Progenitor cell of endocrine pancreas (in vitro differentiated cells): ENCODE data around the gene LDLRAD2. TPM values are rescaled to one million over a fixed set of nuclear protein-coding genes. Genes with fewer than 3 reads are reported as not detected.

Source experiments
- DNase-seq: peaks from one replicate; pipeline ENCODE4 v3.0.0; 2021; ENCODE audit warnings: low spot score; ENCODE audit not compliant: unreplicated experiment
- H3K27ac Mint-ChIP-seq: 2 replicates; pipeline ENCODE4 v1.8.0; 2021; ENCODE audit warnings: mild to moderate bottlenecking, moderate library complexity, mixed read lengths
- H3K27me3 Mint-ChIP-seq: 2 replicates; pipeline ENCODE4 v1.8.0; 2021; ENCODE audit warnings: mixed read lengths
- H3K36me3 Mint-ChIP-seq: 2 replicates; pipeline ENCODE4 v1.8.0; 2022; ENCODE audit warnings: mixed read lengths; ENCODE audit not compliant: insufficient read depth
- H3K4me1 Mint-ChIP-seq: 2 replicates; pipeline ENCODE4 v1.8.0; 2021; ENCODE audit warnings: low read depth, mixed read lengths
- H3K4me3 Mint-ChIP-seq: 2 replicates; pipeline ENCODE4 v1.8.0; 2021; ENCODE audit warnings: low read depth, mild to moderate bottlenecking, moderate library complexity, mixed read lengths
- H3K9me3 Mint-ChIP-seq: 2 replicates; pipeline ENCODE4 v1.8.0; 2021; ENCODE audit warnings: low read depth, mixed read lengths
- total RNA-seq: library from RNA; stranded (reverse); gene quantifications from 2 replicates; pipeline ENCODE4 v1.2.1, GENCODE V29; 2021
- TF ChIP-seq, protein P1 (sequence below): fragments of 200-600 bp; sonication (generic); IDR thresholded peaks from one replicate; pipeline ENCODE4 v1.5.0; 2021; ENCODE audit warnings: antibody characterized with exemption, mild to moderate bottlenecking; ENCODE audit not compliant: unreplicated experiment

Gene LDLRAD2
- total RNA-seq, 1 donor from 2014 or later: 0.77 TPM

GRCh38 chr1:21849909-21850576 lies 38.0 kb downstream of the LDLRAD2 start:
- peaks cover 20% of the 10 kb centered on the region for H3K36me3 Mint-ChIP-seq
- H3K27ac Mint-ChIP-seq: no peak overlapping the region
- no peak overlapping the region for H3K4me3 Mint-ChIP-seq
- H3K27me3 Mint-ChIP-seq: no peaks in the 10 kb centered on the region
- TF ChIP-seq, protein P1, sequence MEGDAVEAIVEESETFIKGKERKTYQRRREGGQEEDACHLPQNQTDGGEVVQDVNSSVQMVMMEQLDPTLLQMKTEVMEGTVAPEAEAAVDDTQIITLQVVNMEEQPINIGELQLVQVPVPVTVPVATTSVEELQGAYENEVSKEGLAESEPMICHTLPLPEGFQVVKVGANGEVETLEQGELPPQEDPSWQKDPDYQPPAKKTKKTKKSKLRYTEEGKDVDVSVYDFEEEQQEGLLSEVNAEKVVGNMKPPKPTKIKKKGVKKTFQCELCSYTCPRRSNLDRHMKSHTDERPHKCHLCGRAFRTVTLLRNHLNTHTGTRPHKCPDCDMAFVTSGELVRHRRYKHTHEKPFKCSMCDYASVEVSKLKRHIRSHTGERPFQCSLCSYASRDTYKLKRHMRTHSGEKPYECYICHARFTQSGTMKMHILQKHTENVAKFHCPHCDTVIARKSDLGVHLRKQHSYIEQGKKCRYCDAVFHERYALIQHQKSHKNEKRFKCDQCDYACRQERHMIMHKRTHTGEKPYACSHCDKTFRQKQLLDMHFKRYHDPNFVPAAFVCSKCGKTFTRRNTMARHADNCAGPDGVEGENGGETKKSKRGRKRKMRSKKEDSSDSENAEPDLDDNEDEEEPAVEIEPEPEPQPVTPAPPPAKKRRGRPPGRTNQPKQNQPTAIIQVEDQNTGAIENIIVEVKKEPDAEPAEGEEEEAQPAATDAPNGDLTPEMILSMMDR: no peak
- DNase-seq: no peak
- no peaks in the 10 kb centered on the region for H3K9me3 Mint-ChIP-seq
- no peaks in the 10 kb centered on the region for H3K4me1 Mint-ChIP-seq

- Mint-ChIP-seq H3K27ac (peak overlapping the region; percentile 87), H3K4me3 (no peak overlapping the region), H3K4me1 (peaks cover 2% of the 10 kb centered on the region), H3K36me3 (peaks cover 24% of the 10 kb centered on the region), H3K9me3 (no peaks in the 10 kb centered on the region), H3K27me3 (no peaks in the 10 kb centered on the region)
- TF ChIP-seq, protein P1: no peak
- no peak for DNase-seq
Observed at GRCh38 chr1:21851430-21852250, 39.6 kb downstream of the LDLRAD2 start.

GRCh38 chr1:21852282-21853130 lies 40.4 kb downstream of the LDLRAD2 start:
- Mint-ChIP-seq H3K36me3 (peaks cover 22% of the 10 kb centered on the region), H3K9me3 (no peaks in the 10 kb centered on the region), H3K27me3 (no peaks in the 10 kb centered on the region), H3K27ac (peak overlapping the region; percentile 87), H3K4me3 (no peak overlapping the region), H3K4me1 (peaks cover 2% of the 10 kb centered on the region)
- TF ChIP-seq, protein P1: no peak
- DNase-seq: no peak

DNA sequence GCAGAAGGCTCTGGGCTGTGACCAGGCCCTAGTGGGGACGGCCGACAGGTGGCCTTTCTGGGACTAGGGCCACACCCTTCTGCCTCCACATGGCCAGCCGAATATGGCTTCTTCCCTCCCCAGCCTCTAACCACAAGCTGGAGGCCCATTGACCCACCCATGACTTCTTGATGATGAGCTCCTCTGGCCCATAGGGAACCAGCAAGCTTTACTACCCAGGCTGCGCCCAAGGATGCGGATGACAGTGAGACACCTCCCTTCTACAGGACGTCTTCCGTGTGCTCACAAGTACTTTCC lies 41.0 kb downstream of the LDLRAD2 start:
- no peak overlapping the region for H3K27ac Mint-ChIP-seq
- peaks cover 24% of the 10 kb centered on the region for H3K36me3 Mint-ChIP-seq
- no peaks in the 10 kb centered on the region for H3K9me3 Mint-ChIP-seq
- H3K27me3 Mint-ChIP-seq: no peaks in the 10 kb centered on the region
- TF ChIP-seq, protein P1: no peak
- H3K4me3 Mint-ChIP-seq: no peak overlapping the region
- H3K4me1 Mint-ChIP-seq: peaks cover 2% of the 10 kb centered on the region
- no peak for DNase-seq

GRCh38 chr1:21854090-21854750 lies 42.2 kb downstream of the LDLRAD2 start:
- TF ChIP-seq, protein P1: no peak
- Mint-ChIP-seq H3K36me3 (peaks cover 27% of the 10 kb centered on the region), H3K4me3 (no peak overlapping the region), H3K27me3 (no peaks in the 10 kb centered on the region), H3K9me3 (no peaks in the 10 kb centered on the region), H3K4me1 (peaks cover 2% of the 10 kb centered on the region), H3K27ac (no peak overlapping the region)
- no peak for DNase-seq
